Thyroid gland (tissue), 4 donors: ENCODE results near the gene ZNF98.

ENCODE experiments used
- CTCF ChIP-seq, 6 experiments: fragments of 200-600 bp in 3 of 6; fragments of 450-650 bp in 3 of 6; sonication (generic) in 3 of 6; IDR thresholded peaks; one replicate each; pipeline ENCODE4 v1.5.1; 2016 to 2019; ENCODE audit warnings: antibody characterized with exemption in 6 of 6, mild to moderate bottlenecking in 2 of 6, inconsistent platforms in 1 of 6, moderate library complexity in 1 of 6
- POLR2A ChIP-seq, 2 donors: fragments of 450-650 bp; IDR thresholded peaks; one replicate each; pipeline ENCODE4 v1.6.1; 2017; ENCODE audit warnings: antibody characterized with exemption in 2 of 2, mild to moderate bottlenecking in 2 of 2, moderate library complexity in 1 of 2

GRCh38 chr19:22354665-22355064 lies 67.5 kb downstream of the ZNF98 start:
- TF ChIP-seq CTCF (IDR thresholded peaks at IDR 0.05) (no peak), POLR2A (IDR thresholded peaks at IDR 0.05) (no peak)
